ENCODE measurements around the gene CCDC12. TPM values are rescaled to one million over a fixed set of nuclear protein-coding genes. Genes with fewer than 3 reads are reported as not detected.

Gene CCDC12
- total RNA-seq, 4 donors from 2014 or later, result 43.2 to 60.6 (median 51.8) TPM

GRCh38 chr3:46984591-46985459 lies 8.3 kb upstream of the CCDC12 start:
- no peak for DNase-seq
- intact Hi-C loops (cut with DNase I), result no loop called here
- TF ChIP-seq, protein P1, sequence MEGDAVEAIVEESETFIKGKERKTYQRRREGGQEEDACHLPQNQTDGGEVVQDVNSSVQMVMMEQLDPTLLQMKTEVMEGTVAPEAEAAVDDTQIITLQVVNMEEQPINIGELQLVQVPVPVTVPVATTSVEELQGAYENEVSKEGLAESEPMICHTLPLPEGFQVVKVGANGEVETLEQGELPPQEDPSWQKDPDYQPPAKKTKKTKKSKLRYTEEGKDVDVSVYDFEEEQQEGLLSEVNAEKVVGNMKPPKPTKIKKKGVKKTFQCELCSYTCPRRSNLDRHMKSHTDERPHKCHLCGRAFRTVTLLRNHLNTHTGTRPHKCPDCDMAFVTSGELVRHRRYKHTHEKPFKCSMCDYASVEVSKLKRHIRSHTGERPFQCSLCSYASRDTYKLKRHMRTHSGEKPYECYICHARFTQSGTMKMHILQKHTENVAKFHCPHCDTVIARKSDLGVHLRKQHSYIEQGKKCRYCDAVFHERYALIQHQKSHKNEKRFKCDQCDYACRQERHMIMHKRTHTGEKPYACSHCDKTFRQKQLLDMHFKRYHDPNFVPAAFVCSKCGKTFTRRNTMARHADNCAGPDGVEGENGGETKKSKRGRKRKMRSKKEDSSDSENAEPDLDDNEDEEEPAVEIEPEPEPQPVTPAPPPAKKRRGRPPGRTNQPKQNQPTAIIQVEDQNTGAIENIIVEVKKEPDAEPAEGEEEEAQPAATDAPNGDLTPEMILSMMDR (IDR thresholded peaks at IDR 0.05), result no peak
- no peak for TF ChIP-seq POLR2A (IDR thresholded peaks at IDR 0.05)
- H3K36me3 ChIP-seq, result no peaks in the 10 kb centered on the region
- H3K27me3 ChIP-seq, result no peaks in the 10 kb centered on the region
- no peak overlapping the region for H3K4me3 ChIP-seq (replicated peaks in 1 of 3)
- H3K27ac ChIP-seq, result no peak overlapping the region
- peaks cover 16 to 37% of the 10 kb centered on the region in 2 donors for H3K4me1 ChIP-seq
- 89 to 94% methylated on average over 9 to 11 of the region's 11 CpGs for WGBS, 2 donors
- H3K9me3 ChIP-seq, result no peaks in the 10 kb centered on the region

GRCh38 chr3:46982546-46982945 lies 6.0 kb upstream of the CCDC12 start:
- no peak overlapping the region for H3K4me3 ChIP-seq (replicated peaks in 1 of 3)
- peaks cover 16 to 38% of the 10 kb centered on the region in 2 donors for H3K4me1 ChIP-seq

DNA sequence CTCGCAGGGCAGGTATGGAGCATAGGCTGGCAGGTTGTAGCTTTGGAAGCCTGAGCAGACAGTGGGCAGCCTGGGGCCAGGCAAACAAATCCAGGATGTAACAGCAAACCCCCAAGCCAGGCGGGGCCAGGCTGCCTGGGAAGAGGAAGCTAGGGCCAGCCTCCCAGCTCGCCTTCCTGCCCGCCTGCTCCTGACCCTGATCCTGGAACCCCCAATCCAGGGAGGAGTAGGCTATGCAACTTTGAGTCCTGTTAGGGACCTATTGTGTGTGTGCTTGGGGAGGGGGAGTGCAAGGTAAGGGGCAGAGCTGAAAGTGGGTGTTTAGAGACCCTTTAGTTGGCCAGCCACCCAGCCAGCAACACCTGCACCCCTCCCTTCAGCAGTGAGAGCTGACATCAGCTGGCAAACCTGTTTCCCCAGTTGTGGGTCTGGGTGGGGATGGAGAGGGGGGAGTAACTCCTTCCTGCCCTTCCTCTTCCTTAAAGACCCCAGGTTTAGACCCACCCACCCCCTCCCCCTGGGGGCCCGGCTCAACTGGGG lies 5.5 kb upstream of the CCDC12 start:
- Histone ChIP-seq H3K4me1 (peaks cover 16 to 35% of the 10 kb centered on the region in 2 donors), H3K9me3 (no peaks in the 10 kb centered on the region), H3K27ac (peak overlapping the region in 2 of 3 donors; percentile 6 to 43), H3K27me3 (no peaks in the 10 kb centered on the region), H3K4me3 (replicated peaks in 1 of 3) (peak overlapping the region in 1 of 3 donors; percentile 10), H3K36me3 (no peaks in the 10 kb centered on the region)
- WGBS, 2 donors, result 67 to 70% methylated on average over 3 of the region's 5 CpGs
- intact Hi-C loops (cut with DNase I), result no loop called here
- DNase-seq, result no peak
- TF ChIP-seq, protein P1 (IDR thresholded peaks at IDR 0.05), result no peak
- no peak for TF ChIP-seq POLR2A (IDR thresholded peaks at IDR 0.05)

More at GRCh38 chr3:46982546-46982945, 6.0 kb upstream of the CCDC12 start:
- Histone ChIP-seq H3K27ac (peak overlapping the region in 2 of 3 donors; percentile 6 to 43), H3K27me3 (no peaks in the 10 kb centered on the region), H3K36me3 (no peaks in the 10 kb centered on the region), H3K9me3 (no peaks in the 10 kb centered on the region)
- TF ChIP-seq, protein P1 (IDR thresholded peaks at IDR 0.05), result no peak
- TF ChIP-seq POLR2A (IDR thresholded peaks at IDR 0.05), result no peak
- WGBS, 2 donors, result 97 to 100% methylated on average over 1 to 2 of the region's 2 CpGs
- intact Hi-C loops (cut with DNase I), result no loop called here
- DNase-seq, result no peak

DNA sequence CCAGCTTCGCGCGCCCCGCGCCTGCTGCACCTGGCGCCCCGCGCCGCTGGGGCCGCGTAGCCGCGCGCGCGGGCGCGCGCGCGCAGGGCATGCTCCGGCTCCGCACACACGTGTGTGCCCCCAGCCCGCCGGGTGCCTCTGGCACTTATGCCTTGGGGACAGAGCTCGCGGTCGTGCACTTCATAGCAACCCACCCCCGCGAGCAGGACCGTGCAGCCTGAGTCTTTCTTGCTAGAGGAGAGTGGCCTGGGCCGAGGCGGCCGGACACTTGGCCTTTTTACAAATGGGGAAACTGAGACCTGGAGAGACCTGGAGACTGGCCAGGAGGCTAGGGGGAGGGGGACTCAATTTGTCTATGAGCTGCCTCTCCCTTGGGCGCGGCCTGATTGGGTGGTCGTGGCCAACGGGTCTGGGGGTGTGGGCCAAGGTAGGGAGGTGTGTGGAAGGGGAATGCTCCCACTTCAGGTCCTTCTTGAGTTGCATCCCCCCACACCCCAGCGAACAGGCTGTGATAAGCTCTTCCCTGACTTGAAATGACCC lies 3.5 kb upstream of the CCDC12 start:
- H3K4me1 ChIP-seq, result peaks cover 25 to 40% of the 10 kb centered on the region in 2 donors

More for the DNA sequence above, 3.5 kb upstream of the CCDC12 start:
- Histone ChIP-seq H3K4me3 (replicated peaks in 1 of 3) (peak overlapping the region in 2 of 3 donors; percentile 40 to 47), H3K27me3 (no peaks in the 10 kb centered on the region), H3K36me3 (no peaks in the 10 kb centered on the region), H3K27ac (peak overlapping the region in 2 of 3 donors; percentile 33 to 83), H3K9me3 (no peaks in the 10 kb centered on the region)
- DNase-seq, result peak; percentile 36 to 48
- intact Hi-C loops (cut with DNase I), result no loop called here
- TF ChIP-seq, protein P1 (IDR thresholded peaks at IDR 0.05), result no peak
- no peak for TF ChIP-seq POLR2A (IDR thresholded peaks at IDR 0.05)
- 0 to 13% methylated on average over 3 to 4 of the region's 40 CpGs for WGBS, 2 donors

Data from thyroid gland (tissue), 4 donors.